Measurements from ENCODE around the gene ATOH1. TPM values are rescaled to one million over a fixed set of nuclear protein-coding genes. Genes with fewer than 3 reads are reported as not detected.

ATOH1 gene
- polyA plus RNA-seq, 2 of the 4 experiments (the other 2 are of a cell fraction), result not detected

DNA sequence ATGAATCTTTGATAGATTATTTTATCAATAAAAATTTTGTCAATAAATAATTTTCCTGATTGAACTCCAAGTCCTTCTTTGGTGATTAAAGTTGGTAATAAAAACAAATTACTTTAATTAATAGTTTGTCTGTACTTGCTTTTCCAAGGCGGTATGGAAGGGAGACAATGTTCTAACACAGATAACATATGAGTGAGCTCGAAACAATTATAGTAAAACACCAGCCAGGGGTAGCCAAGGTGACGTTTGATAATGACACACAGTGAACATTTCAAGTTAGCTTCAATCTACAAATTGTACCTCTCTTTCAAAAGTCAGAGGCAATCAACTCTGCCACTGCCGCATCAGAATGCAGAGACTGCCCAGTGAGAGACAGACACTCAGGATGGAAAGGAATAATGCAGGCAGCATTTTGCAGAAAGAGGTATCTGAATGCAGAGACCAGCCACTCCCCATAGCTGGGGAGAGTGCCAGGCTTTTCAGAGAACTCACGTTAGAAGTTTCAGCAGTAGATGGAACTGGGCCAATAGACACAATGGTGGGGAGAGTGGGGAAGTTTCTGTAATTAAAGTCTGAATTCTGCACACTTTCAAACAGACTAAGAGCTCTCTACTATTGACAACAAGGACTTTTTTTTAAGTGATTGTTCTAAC lies 18.1 kb upstream of the ATOH1 start:
- TF ChIP-seq TP53 (CRISPR knock-in tag; IDR thresholded peaks at IDR 0.05), result no peak
- TF ChIP-seq CHD2 (IDR thresholded peaks at IDR 0.05; ENCODE audit: low read length, partially characterized antibody), result no peak
- TF ChIP-seq PHF8 (IDR thresholded peaks at IDR 0.05; ENCODE audit: borderline replicate concordance, low read depth), result no peak
- no peak for TF ChIP-seq BHLHE40 (IDR thresholded peaks at IDR 0.05; ENCODE audit: low read depth, low read length)
- no peak for TF ChIP-seq RFX5 (IDR thresholded peaks at IDR 0.05)
- no peak for TF ChIP-seq HOXB13 (CRISPR knock-in tag; IDR thresholded peaks at IDR 0.05; ENCODE audit: low read depth)
- TF ChIP-seq POLR2A (IDR thresholded peaks at IDR 0.05; ENCODE audit: low read length), result no peak
- TF ChIP-seq, protein P1, sequence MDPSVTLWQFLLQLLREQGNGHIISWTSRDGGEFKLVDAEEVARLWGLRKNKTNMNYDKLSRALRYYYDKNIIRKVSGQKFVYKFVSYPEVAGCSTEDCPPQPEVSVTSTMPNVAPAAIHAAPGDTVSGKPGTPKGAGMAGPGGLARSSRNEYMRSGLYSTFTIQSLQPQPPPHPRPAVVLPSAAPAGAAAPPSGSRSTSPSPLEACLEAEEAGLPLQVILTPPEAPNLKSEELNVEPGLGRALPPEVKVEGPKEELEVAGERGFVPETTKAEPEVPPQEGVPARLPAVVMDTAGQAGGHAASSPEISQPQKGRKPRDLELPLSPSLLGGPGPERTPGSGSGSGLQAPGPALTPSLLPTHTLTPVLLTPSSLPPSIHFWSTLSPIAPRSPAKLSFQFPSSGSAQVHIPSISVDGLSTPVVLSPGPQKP (IDR thresholded peaks at IDR 0.05; ENCODE audit: low read depth, low read length), result no peak
- TF ChIP-seq NFE2L2 (conservative IDR thresholded peaks at IDR 0.05; ENCODE audit: low read length), result no peak
- TF ChIP-seq GATA3 (IDR thresholded peaks at IDR 0.05; ENCODE audit: borderline replicate concordance), result no peak
- TF ChIP-seq, protein P2, sequence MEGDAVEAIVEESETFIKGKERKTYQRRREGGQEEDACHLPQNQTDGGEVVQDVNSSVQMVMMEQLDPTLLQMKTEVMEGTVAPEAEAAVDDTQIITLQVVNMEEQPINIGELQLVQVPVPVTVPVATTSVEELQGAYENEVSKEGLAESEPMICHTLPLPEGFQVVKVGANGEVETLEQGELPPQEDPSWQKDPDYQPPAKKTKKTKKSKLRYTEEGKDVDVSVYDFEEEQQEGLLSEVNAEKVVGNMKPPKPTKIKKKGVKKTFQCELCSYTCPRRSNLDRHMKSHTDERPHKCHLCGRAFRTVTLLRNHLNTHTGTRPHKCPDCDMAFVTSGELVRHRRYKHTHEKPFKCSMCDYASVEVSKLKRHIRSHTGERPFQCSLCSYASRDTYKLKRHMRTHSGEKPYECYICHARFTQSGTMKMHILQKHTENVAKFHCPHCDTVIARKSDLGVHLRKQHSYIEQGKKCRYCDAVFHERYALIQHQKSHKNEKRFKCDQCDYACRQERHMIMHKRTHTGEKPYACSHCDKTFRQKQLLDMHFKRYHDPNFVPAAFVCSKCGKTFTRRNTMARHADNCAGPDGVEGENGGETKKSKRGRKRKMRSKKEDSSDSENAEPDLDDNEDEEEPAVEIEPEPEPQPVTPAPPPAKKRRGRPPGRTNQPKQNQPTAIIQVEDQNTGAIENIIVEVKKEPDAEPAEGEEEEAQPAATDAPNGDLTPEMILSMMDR (IDR thresholded peaks at IDR 0.05), result no peak
- POLR2A ChIA-PET, result no interaction called here
- DNase-seq (ENCODE audit: low read depth in 1 of 2, low spot score in 1 of 2), result no peak
- CTCF ChIA-PET, result no interaction called here
- no peak for FAIRE-seq
- Histone ChIP-seq H3K4me2 (no peak overlapping the region), H3K9me3 (no peaks in the 10 kb centered on the region), H3K4me1 (no peaks in the 10 kb centered on the region), H3K27ac (no peak overlapping the region), H3K4me3 (no peak overlapping the region)
- ATAC-seq, result no peak
- 11% methylated on average over 5 of the region's 5 CpGs for WGBS (ENCODE audit: missing lambda C conversion rate)

DNA sequence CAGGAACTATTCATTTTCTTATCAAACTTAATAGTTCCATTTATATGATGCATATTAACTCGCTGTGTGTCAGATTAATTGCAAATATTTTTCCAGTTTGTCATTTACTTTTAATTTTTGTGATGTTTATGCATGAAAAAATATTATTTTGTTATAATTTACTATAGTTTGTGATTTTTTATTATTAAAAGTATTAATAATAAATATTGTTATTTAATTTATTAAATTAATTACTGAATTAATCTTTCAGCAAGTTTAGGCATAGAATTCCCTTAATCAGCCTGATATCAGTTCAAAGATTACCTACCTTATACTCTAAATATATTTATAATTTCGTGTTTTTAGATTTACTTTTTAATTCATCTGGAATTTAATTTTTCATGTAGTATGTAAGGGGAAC lies 15.5 kb upstream of the ATOH1 start:
- WGBS (ENCODE audit: missing lambda C conversion rate), result 0% methylated on average over 2 of the region's 2 CpGs
- Histone ChIP-seq H3K4me2 (no peak overlapping the region), H3K27ac (no peak overlapping the region), H3K4me1 (no peaks in the 10 kb centered on the region), H3K4me3 (no peak overlapping the region), H3K9me3 (no peaks in the 10 kb centered on the region)
- FAIRE-seq, result no peak
- no peak for DNase-seq (ENCODE audit: low read depth in 1 of 2, low spot score in 1 of 2)
- POLR2A ChIA-PET, result no interaction called here
- no peak for ATAC-seq
- CTCF ChIA-PET, result no interaction called here
- no peak for TF ChIP-seq EHMT2 (IDR thresholded peaks at IDR 0.05; ENCODE audit: low read depth)
- TF ChIP-seq, protein P3, sequence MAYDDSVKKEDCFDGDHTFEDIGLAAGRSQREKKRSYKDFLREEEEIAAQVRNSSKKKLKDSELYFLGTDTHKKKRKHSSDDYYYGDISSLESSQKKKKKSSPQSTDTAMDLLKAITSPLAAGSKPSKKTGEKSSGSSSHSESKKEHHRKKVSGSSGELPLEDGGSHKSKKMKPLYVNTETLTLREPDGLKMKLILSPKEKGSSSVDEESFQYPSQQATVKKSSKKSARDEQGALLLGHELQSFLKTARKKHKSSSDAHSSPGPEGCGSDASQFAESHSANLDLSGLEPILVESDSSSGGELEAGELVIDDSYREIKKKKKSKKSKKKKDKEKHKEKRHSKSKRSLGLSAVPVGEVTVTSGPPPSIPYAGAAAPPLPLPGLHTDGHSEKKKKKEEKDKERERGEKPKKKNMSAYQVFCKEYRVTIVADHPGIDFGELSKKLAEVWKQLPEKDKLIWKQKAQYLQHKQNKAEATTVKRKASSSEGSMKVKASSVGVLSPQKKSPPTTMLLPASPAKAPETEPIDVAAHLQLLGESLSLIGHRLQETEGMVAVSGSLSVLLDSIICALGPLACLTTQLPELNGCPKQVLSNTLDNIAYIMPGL (CRISPR knock-in tag; IDR thresholded peaks at IDR 0.05; ENCODE audit: borderline replicate concordance), result no peak
- TF ChIP-seq, protein P4, sequence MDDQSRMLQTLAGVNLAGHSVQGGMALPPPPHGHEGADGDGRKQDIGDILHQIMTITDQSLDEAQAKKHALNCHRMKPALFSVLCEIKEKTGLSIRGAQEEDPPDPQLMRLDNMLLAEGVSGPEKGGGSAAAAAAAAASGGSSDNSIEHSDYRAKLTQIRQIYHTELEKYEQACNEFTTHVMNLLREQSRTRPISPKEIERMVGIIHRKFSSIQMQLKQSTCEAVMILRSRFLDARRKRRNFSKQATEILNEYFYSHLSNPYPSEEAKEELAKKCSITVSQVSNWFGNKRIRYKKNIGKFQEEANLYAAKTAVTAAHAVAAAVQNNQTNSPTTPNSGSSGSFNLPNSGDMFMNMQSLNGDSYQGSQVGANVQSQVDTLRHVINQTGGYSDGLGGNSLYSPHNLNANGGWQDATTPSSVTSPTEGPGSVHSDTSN (IDR thresholded peaks at IDR 0.05), result no peak
- TF ChIP-seq, protein P2 (IDR thresholded peaks at IDR 0.05), result no peak
- TF ChIP-seq FOXS1 (CRISPR knock-in tag; IDR thresholded peaks at IDR 0.05), result no peak
- TF ChIP-seq BHLHE40 (IDR thresholded peaks at IDR 0.05; ENCODE audit: low read depth, low read length), result no peak
- TF ChIP-seq PHF8 (IDR thresholded peaks at IDR 0.05; ENCODE audit: borderline replicate concordance, low read depth), result no peak
- TF ChIP-seq MAFK (IDR thresholded peaks at IDR 0.05; ENCODE audit: partially characterized antibody), result no peak
- TF ChIP-seq ZC3H11A (IDR thresholded peaks at IDR 0.05), result no peak
- TF ChIP-seq RNF2 (IDR thresholded peaks at IDR 0.05; ENCODE audit: borderline replicate concordance, low read depth), result no peak
- TF ChIP-seq TP53 (CRISPR knock-in tag; IDR thresholded peaks at IDR 0.05), result no peak
- no peak for TF ChIP-seq KDM5A (IDR thresholded peaks at IDR 0.05)
- TF ChIP-seq CBX2 (IDR thresholded peaks at IDR 0.05; ENCODE audit: borderline replicate concordance, low read depth), result no peak
- no peak for TF ChIP-seq KDM1A (IDR thresholded peaks at IDR 0.05; ENCODE audit: low read depth)
- no peak for TF ChIP-seq NFE2L2 (conservative IDR thresholded peaks at IDR 0.05; ENCODE audit: low read length)
